HG03469 (cell line): ENCODE data around the gene RHOT1.
A peak's percentile ranks its signal among the peaks of the same experiment; 100 is the strongest.
"Not testable (repeated sequence)": the region's sequence is repeated elsewhere in the genome, so short reads cannot be mapped to it uniquely, and the experiment has no call there.

Experiments
- ATAC-seq: cut with Tn5 transposase; IDR thresholded peaks from one replicate; pipeline ENCODE4 v1.9.1; 2021; ENCODE audit warnings: mild to moderate bottlenecking, moderate library complexity, moderate number of reproducible peaks; ENCODE audit not compliant: unreplicated experiment

The RHOT1 gene

GRCh38 chr17:32142038-32142856 is at the start of gene RHOT1:
Gene RHOT1 (plus strand): TSS chr17:32142502. CDS start chr17:32142693, 191 bp downstream.
- peak; percentile 46 for ATAC-seq

GRCh38 chr17:32099686-32100085 is 42.6 kb upstream of the RHOT1 start:
- ATAC-seq = no peak

GRCh38 chr17:32100323-32100722 is 42.0 kb upstream of the RHOT1 start:
- not testable (repeated sequence) for ATAC-seq

DNA sequence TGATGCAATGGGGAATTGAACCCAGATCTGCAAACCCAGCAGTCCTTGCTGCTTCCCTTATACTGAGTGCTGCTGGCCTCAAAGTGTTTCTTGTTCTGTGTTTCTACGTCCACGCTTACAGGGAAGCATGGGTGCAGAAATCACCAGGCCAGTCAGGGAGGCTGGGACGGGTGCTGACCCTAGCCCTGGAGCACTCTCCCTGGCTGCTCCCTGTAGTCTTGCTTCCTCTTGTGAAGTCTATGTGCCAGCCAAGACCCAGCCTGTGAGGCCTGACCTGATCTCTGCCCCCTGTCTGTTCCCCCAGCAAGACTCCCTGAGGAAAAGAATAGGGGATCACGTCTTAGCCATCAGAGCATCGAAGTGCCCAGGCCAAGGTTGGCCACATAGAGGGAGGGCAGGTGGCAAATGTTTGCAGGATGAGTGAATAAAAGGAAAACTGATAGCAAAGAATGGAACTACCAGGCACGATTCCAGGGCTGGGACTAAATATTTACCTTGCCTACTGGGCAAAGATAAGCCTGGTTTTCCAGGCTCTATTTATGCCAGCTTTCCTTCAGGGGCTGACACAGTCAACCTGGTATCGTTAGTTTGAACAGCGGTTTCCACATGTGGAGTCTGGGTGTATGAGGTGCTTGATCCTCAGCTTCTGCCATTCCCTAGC is 41.2 kb upstream of the RHOT1 start:
- no peak for ATAC-seq

GRCh38 chr17:32102172-32102571 is 40.1 kb upstream of the RHOT1 start:
- no peak for ATAC-seq

GRCh38 chr17:32102646-32103186 is 39.6 kb upstream of the RHOT1 start:
- ATAC-seq = no peak

GRCh38 chr17:32103476-32104113 is 38.7 kb upstream of the RHOT1 start:
- ATAC-seq = no peak

DNA sequence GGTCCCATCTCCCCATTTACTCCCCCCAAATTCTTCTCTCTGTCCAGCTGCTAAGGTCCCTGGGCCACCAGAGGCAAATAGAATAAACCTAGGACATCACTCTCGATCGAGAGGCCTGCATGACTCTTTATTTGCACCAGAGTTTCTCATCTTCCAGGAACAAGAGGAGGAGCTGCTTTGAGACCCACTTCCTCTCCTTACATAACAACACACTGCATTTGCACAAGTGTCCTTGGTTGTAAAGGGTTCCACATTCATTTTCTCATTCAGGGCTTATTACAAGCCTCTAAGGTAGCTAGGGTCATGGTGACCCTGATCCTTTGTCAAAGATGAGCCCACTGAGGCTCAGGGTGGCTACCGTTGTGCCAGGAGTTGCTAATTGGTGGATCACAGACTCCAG is 38.1 kb upstream of the RHOT1 start:
- ATAC-seq = no peak

GRCh38 chr17:32106471-32106981 is 35.8 kb upstream of the RHOT1 start:
- not testable (repeated sequence) for ATAC-seq

DNA sequence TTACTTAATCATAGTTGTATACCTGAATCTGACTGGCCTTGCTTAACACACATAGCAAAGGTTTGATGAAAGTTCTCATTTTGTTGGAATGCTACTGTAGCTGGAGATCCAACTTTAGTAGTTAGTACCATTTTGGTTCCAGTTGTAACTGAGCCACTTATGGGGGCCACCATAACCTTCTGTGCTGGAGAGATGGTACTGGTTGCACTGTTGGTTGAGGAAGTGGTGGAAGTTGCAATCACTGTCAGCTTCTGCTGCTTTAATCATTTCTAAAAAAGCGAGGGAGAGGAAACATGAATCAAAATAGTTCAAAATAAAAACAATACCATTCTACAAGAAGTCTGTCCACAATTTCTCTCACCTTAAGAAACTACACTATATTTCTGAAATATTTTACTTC is 35.1 kb upstream of the RHOT1 start:
- ATAC-seq = not testable (repeated sequence)

GRCh38 chr17:32110596-32110995 is 31.7 kb upstream of the RHOT1 start:
- no peak for ATAC-seq

- ATAC-seq = no peak
Observed at GRCh38 chr17:32111141-32111771, 31.0 kb upstream of the RHOT1 start.

DNA sequence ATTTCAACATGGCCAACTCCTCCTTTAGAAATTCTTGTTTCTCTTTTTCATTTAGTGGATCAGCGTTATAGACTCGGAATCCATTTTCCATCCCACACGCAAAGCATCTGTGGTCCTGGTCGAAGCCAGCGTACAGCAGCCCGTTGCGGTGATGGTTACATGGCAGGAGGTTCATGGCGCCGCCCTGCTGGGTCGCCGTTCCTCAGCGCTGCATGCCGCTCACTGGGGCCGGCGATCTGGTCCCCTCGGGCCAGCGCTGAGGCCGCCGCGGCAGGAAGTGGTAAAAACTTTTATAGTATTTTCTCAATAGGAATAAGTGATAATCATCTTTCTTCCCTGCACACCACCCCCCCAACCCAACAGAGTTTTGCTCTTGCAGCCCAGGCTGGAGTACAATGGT is 29.9 kb upstream of the RHOT1 start:
- ATAC-seq = no peak

DNA sequence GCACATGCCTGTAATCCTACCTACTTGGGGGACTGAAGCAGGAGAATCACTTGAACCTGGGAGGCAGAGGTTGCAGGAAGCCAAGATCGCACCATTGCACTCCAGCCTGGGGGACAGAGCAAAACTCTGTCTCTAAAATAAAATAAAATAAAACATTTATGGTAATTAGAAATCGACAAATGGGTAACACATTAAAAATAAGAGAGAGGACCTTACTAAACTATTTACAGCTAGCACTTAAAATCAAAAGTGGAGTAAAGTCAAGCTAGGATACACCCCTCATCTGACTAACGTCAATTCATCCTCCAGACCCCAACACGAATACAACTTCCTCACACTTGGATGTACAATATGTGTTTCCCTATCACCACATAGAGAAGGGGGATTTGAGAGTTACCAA is 27.8 kb upstream of the RHOT1 start:
- no peak for ATAC-seq

- ATAC-seq = not testable (repeated sequence)
Observed at GRCh38 chr17:32115546-32115945, 26.8 kb upstream of the RHOT1 start.

GRCh38 chr17:32116937-32117336 is 25.4 kb upstream of the RHOT1 start:
- ATAC-seq = no peak

DNA sequence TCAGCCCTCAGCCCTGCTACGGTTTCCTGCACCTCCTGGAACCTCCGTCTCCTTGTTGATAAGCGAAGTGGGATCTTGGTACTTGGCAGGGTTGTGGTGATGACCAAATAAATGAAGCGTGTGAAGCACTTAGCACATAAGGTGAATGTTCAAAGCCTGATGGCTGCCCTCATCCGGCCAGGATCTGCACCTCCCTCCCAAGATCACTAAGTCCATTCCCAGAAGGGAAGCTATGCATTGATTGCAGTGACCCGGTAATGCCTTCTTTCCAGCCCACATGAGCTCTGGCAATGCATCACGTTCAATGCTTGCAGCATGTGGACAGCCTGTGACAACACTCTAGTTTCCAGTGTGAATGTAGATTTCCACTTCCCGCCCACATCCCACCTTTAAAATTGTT is 24.9 kb upstream of the RHOT1 start:
- no peak for ATAC-seq

GRCh38 chr17:32118088-32118487 is 24.2 kb upstream of the RHOT1 start:
- ATAC-seq = not testable (repeated sequence)

GRCh38 chr17:32118835-32119234 is 23.5 kb upstream of the RHOT1 start:
- no peak for ATAC-seq

GRCh38 chr17:32120141-32120540 is 22.2 kb upstream of the RHOT1 start:
- no peak for ATAC-seq

DNA sequence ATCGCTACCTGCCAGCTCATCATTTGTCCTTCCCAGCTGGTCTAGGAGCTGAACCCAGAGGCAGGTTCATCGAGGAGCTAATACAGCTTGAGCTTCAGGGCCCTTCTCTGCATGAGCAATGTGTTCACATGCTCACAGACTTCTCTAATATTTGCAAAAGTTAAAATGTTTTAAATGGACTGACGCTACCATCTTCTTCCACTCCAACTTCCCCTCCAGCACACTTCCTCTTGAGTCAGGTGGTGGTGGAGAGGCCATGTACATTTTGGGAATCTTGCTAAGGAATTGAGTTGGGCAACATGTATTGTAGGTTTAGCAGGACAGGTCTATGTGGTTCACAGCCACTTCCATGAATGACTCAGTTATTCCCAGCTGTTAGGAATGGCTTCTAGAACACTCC is 21.6 kb upstream of the RHOT1 start:
- no peak for ATAC-seq
